ENCODE results near the gene LRRC1.

Gene LRRC1

DNA sequence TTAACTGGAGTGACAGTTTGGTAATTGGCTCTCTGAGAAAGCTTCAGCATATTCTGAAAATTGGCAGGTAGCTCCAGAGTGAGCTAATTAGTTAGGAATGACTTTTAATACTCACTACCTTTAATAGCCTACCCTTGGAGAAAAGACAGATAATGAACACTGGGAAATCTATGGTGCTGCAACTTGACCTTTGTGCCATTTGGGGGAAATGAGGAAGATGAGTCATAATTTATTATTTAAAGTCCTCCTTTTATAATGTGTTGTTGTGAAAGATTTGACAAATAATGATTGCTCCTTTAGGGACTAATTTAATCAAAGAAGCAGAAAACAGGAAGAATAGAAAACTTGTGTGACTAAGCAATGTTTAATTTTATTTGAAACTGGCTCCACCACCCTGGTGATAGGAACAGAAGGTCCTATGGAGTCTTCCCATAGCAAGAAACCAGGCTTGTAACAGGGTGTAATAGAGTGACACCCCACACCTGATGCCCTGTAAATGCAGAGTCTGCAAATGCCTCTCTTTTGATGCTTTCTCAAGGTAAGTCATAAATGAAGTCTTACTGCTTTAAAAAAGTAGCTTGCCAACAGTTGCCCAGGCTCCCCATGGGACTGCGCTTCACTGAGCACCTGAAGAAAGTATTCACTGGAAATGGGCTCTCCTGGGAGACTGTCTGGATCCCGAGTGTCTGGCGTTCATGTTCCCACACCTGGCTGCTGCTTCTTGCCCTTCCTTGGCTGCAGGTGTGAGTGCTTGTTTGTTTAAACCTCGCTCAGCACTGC, 134.4 kb downstream of the LRRC1 start:
- TF ChIP-seq, protein P1, sequence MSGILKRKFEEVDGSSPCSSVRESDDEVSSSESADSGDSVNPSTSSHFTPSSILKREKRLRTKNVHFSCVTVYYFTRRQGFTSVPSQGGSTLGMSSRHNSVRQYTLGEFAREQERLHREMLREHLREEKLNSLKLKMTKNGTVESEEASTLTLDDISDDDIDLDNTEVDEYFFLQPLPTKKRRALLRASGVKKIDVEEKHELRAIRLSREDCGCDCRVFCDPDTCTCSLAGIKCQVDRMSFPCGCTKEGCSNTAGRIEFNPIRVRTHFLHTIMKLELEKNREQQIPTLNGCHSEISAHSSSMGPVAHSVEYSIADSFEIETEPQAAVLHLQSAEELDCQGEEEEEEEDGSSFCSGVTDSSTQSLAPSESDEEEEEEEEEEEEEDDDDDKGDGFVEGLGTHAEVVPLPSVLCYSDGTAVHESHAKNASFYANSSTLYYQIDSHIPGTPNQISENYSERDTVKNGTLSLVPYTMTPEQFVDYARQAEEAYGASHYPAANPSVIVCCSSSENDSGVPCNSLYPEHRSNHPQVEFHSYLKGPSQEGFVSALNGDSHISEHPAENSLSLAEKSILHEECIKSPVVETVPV (CRISPR knock-in tag; IDR thresholded peaks at IDR 0.05): no peak
- no peak for TF ChIP-seq ESRRG (CRISPR knock-in tag; IDR thresholded peaks at IDR 0.05)
- no peak for TF ChIP-seq ZFP3 (CRISPR knock-in tag; IDR thresholded peaks at IDR 0.05)
- no peak for TF ChIP-seq TOX (CRISPR knock-in tag; IDR thresholded peaks at IDR 0.05; ENCODE audit: borderline replicate concordance)
- TF ChIP-seq SNAI2 (CRISPR knock-in tag; IDR thresholded peaks at IDR 0.05): no peak
- no peak for TF ChIP-seq BACH2 (CRISPR knock-in tag; IDR thresholded peaks at IDR 0.05; ENCODE audit: borderline replicate concordance)
- no peak for TF ChIP-seq RARB (CRISPR knock-in tag; IDR thresholded peaks at IDR 0.05)
- no peak for TF ChIP-seq ZC3H10 (CRISPR knock-in tag; IDR thresholded peaks at IDR 0.05)
- no peak for TF ChIP-seq PPARA (CRISPR knock-in tag; IDR thresholded peaks at IDR 0.05; ENCODE audit: borderline replicate concordance)
- ATAC-seq: no peak

DNA sequence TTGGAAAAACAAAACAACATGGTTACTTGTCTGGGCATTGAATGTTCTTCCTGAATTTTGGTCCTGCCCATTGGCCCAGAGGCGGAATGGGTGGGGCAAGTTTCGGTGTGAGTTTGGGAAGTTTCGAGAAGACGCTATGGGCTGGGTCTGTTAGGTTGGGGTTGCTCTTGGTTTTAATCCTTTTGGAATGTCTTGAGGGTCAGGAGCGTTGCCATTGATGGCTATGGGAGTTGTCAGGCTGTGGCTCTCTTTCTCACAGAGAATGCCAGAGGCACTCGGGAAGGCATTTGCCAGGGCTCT, 135.0 kb downstream of the LRRC1 start:
- ATAC-seq: no peak
- TF ChIP-seq SNAI2 (CRISPR knock-in tag; IDR thresholded peaks at IDR 0.05): no peak
- no peak for TF ChIP-seq ZNF565 (CRISPR knock-in tag; conservative IDR thresholded peaks at IDR 0.05; ENCODE audit: low read depth)
- no peak for TF ChIP-seq ZNF70 (CRISPR knock-in tag; IDR thresholded peaks at IDR 0.05)

DNA sequence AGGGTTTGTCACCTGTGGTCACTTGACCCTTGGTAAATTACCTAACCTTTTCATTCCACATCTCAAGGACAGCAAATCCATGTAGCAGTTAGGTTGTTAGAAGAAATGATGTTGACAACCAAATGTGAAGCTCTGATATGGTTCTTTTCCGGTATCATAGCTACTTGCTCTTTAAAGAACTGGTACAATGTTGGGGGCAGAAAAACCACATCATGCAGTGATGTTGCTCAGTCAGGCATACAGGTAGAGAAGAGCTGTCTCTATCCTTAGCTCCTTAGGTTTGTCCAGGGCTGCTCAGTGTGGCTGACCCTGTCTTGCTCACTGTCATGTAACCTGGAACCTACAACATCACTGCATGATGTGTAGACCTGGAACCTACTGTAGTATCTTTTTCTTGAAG, 135.5 kb downstream of the LRRC1 start:
- no peak for TF ChIP-seq ESRRG (CRISPR knock-in tag; IDR thresholded peaks at IDR 0.05)
- no peak for ATAC-seq

DNA sequence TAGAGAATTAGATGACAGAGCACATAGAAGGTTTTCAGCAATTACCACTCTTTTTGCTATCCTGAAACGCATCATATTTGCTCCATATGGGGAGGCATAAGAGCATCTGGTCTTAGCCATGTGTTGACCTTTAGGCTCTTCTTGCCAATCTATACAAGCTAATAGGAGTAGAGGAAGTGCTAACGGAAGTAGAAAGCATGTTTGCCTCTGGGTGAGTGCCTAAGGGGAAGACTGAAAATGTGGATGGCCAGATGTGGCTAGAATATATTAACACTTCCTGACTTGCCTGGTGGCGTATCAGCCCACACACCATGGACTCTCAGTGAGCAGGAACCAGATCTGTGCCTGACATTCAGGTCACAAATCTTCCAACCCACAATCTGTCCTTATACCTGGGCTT, 136.3 kb downstream of the LRRC1 start:
- TF ChIP-seq, protein P2, sequence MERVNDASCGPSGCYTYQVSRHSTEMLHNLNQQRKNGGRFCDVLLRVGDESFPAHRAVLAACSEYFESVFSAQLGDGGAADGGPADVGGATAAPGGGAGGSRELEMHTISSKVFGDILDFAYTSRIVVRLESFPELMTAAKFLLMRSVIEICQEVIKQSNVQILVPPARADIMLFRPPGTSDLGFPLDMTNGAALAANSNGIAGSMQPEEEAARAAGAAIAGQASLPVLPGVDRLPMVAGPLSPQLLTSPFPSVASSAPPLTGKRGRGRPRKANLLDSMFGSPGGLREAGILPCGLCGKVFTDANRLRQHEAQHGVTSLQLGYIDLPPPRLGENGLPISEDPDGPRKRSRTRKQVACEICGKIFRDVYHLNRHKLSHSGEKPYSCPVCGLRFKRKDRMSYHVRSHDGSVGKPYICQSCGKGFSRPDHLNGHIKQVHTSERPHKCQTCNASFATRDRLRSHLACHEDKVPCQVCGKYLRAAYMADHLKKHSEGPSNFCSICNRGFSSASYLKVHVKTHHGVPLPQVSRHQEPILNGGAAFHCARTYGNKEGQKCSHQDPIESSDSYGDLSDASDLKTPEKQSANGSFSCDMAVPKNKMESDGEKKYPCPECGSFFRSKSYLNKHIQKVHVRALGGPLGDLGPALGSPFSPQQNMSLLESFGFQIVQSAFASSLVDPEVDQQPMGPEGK (CRISPR knock-in tag; IDR thresholded peaks at IDR 0.05; ENCODE audit: borderline replicate concordance): no peak
- TF ChIP-seq ZFP3 (CRISPR knock-in tag; IDR thresholded peaks at IDR 0.05) (no peak), PPARA (CRISPR knock-in tag; IDR thresholded peaks at IDR 0.05; ENCODE audit: borderline replicate concordance) (no peak), ISL1 (CRISPR knock-in tag; IDR thresholded peaks at IDR 0.05) (no peak), ZC3H10 (CRISPR knock-in tag; IDR thresholded peaks at IDR 0.05) (no peak), GLIS3 (CRISPR knock-in tag; IDR thresholded peaks at IDR 0.05) (no peak), ESRRG (CRISPR knock-in tag; IDR thresholded peaks at IDR 0.05) (no peak), TOX (CRISPR knock-in tag; IDR thresholded peaks at IDR 0.05; ENCODE audit: borderline replicate concordance) (no peak), ARNTL (CRISPR knock-in tag; IDR thresholded peaks at IDR 0.05; ENCODE audit: borderline replicate concordance, low read depth) (no peak), ZFP30 (CRISPR knock-in tag; IDR thresholded peaks at IDR 0.05) (no peak), ZNF8 (CRISPR knock-in tag; IDR thresholded peaks at IDR 0.05) (no peak), BACH2 (CRISPR knock-in tag; IDR thresholded peaks at IDR 0.05; ENCODE audit: borderline replicate concordance) (no peak), OSR1 (CRISPR knock-in tag; IDR thresholded peaks at IDR 0.05) (no peak), ZNF70 (CRISPR knock-in tag; IDR thresholded peaks at IDR 0.05) (no peak), CSDC2 (CRISPR knock-in tag; IDR thresholded peaks at IDR 0.05) (no peak), ZNF565 (CRISPR knock-in tag; conservative IDR thresholded peaks at IDR 0.05; ENCODE audit: low read depth) (no peak)
- TF ChIP-seq, protein P3, sequence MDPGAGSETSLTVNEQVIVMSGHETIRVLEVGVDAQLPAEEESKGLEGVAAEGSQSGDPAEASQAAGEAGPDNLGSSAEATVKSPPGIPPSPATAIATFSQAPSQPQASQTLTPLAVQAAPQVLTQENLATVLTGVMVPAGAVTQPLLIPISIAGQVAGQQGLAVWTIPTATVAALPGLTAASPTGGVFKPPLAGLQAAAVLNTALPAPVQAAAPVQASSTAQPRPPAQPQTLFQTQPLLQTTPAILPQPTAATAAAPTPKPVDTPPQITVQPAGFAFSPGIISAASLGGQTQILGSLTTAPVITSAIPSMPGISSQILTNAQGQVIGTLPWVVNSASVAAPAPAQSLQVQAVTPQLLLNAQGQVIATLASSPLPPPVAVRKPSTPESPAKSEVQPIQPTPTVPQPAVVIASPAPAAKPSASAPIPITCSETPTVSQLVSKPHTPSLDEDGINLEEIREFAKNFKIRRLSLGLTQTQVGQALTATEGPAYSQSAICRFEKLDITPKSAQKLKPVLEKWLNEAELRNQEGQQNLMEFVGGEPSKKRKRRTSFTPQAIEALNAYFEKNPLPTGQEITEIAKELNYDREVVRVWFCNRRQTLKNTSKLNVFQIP (CRISPR knock-in tag; IDR thresholded peaks at IDR 0.05; ENCODE audit: borderline replicate concordance, low read depth): no peak
- TF ChIP-seq, protein P4, sequence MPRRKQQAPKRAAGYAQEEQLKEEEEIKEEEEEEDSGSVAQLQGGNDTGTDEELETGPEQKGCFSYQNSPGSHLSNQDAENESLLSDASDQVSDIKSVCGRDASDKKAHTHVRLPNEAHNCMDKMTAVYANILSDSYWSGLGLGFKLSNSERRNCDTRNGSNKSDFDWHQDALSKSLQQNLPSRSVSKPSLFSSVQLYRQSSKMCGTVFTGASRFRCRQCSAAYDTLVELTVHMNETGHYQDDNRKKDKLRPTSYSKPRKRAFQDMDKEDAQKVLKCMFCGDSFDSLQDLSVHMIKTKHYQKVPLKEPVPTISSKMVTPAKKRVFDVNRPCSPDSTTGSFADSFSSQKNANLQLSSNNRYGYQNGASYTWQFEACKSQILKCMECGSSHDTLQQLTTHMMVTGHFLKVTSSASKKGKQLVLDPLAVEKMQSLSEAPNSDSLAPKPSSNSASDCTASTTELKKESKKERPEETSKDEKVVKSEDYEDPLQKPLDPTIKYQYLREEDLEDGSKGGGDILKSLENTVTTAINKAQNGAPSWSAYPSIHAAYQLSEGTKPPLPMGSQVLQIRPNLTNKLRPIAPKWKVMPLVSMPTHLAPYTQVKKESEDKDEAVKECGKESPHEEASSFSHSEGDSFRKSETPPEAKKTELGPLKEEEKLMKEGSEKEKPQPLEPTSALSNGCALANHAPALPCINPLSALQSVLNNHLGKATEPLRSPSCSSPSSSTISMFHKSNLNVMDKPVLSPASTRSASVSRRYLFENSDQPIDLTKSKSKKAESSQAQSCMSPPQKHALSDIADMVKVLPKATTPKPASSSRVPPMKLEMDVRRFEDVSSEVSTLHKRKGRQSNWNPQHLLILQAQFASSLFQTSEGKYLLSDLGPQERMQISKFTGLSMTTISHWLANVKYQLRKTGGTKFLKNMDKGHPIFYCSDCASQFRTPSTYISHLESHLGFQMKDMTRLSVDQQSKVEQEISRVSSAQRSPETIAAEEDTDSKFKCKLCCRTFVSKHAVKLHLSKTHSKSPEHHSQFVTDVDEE (CRISPR knock-in tag; IDR thresholded peaks at IDR 0.05): no peak
- TF ChIP-seq, protein P1 (CRISPR knock-in tag; IDR thresholded peaks at IDR 0.05): no peak
- ATAC-seq: no peak
